Left ventricle myocardium superior (tissue), 1 donor: ENCODE measurements around the gene PPIL3. TPM values are rescaled to one million over a fixed set of nuclear protein-coding genes. Genes with fewer than 3 reads are reported as not detected.

Source experiments
- ATAC-seq: fragments of 200-7000 bp; cut with Tn5 transposase; one replicate; pipeline ENCODE4 v1.9.1; 2020; ENCODE audit warnings: mild to moderate bottlenecking, moderate library complexity
- DNase-seq: peaks from one replicate; pipeline ENCODE4 v3.0.0-alpha.2; 2020
- intact Hi-C: fragments of 100-400 bp; cut with micrococcal nuclease; formaldehyde crosslinking; loops from one replicate; pipeline ENCODE4 v1.11.0; 2022
- total RNA-seq: library from RNA; stranded (reverse); fragmentation: NEBNext Ultra II Directional; extraction: Animal tissue kit (Norgen Biotek cat#: 25700); gene quantifications from one replicate; pipeline ENCODE4 v1.2.1, GENCODE V29; 2021
- donor health status: DM: no; HTN: yes; CAD: no; lungs with severe emphysema.

PPIL3 gene
- total RNA-seq, 1 donor from 2014 or later = 23.2 TPM

- no peak for DNase-seq
- no peak for ATAC-seq
- intact Hi-C loops = loop anchor here (2.0 kb wide), 1 partner anchor 35 kb away; no protein-coding TSS in a partner anchor
Measured at GRCh38 chr2:200821686-200822245, 67.1 kb downstream of the PPIL3 start.

Other genes with a start within 250 kb of the PPIL3 start
- gene BZW1, start 77.2 kb downstream of the PPIL3 start, total RNA-seq = 71.2 TPM
- 54.9 TPM for gene CLK1, start 24.4 kb downstream of the PPIL3 start, total RNA-seq
- 16.9 TPM for gene NIF3L1, start 294 bp upstream of the PPIL3 start, total RNA-seq
- 26.1 TPM for gene ORC2, start 74.6 kb upstream of the PPIL3 start, total RNA-seq
- 12.7 TPM for gene HYCC2, start 182.6 kb upstream of the PPIL3 start, total RNA-seq
- 540 TPM for gene NDUFB3, start 182.9 kb upstream of the PPIL3 start, total RNA-seq
- 252 TPM for gene CFLAR, start 227.1 kb upstream of the PPIL3 start, total RNA-seq